ENCODE results near the gene SEC31A.

SEC31A gene

DNA sequence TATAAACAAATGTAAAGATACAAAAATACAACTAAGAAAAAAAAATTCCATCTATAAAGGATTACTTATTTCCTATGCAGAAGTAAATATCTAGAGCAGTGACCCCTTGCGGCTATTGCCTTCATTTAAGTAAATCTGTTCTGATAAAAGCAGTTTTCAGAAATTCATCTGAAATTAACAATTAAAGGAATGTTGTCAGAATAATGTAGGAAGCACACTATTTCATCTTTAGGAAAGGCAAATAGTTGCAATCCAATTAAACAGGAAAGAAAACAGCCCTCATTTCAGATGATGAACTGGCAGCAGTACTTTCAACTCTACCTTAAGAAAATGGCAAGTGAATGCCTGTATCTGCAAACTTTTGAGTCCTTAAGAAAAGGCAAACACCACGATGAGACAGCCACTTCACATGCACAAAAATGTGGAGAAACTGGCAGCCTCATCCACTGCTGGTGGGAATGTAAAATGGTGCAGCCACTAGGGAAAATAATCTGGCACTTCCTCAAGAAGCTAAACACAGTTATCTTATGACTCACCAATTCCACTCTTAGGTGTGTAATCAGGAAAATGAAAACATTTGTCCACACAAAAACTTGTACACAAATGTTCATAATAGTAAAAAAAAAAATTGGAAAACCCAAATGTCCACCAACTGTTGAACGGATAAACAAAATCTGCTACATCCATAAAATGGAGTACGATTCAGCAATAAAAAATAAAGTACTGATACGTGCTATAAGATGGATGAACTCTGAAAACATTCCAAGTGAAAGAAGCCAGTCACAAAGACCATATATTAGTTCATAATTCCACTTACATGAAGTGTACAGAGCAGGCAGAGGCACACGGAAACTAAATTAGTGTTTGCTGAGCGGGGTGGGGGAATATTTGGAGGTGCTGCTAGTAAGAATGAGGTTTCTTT, 7.6 kb upstream of the SEC31A start:
- H3K4me3 ChIP-seq (replicated peaks; ENCODE audit: insufficient read depth, low read length), result peak overlapping the region; percentile 68

GRCh38 chr4:82896755-82897154, 5.8 kb upstream of the SEC31A start:
- H3K4me3 ChIP-seq (replicated peaks; ENCODE audit: insufficient read depth, low read length), result no peak overlapping the region
- no peak for DNase-seq (ENCODE audit: low read depth in 1 of 2, low spot score in 1 of 2)
- H3K27ac ChIP-seq (replicated peaks), result no peak overlapping the region
- H3K27me3 ChIP-seq (ENCODE audit: insufficient read depth, poor library complexity, severe bottlenecking), result no peaks in the 10 kb centered on the region
- no peak for TF ChIP-seq CTCF (IDR thresholded peaks at IDR 0.05; ENCODE audit: insufficient read depth, low read length)
- no peak for TF ChIP-seq POLR2AphosphoS5 (IDR thresholded peaks at IDR 0.05; ENCODE audit: low read depth)
- no peak for TF ChIP-seq GABPA (IDR thresholded peaks at IDR 0.05; ENCODE audit: low read depth)
- TF ChIP-seq REST (IDR thresholded peaks at IDR 0.05; ENCODE audit: insufficient replicate concordance, low read depth), result no peak
- TF ChIP-seq SPI1 (IDR thresholded peaks at IDR 0.05; ENCODE audit: borderline replicate concordance, low read depth), result no peak

More for the DNA sequence above, 7.6 kb upstream of the SEC31A start:
- TF ChIP-seq GABPA (IDR thresholded peaks at IDR 0.05; ENCODE audit: low read depth), result no peak
- TF ChIP-seq SPI1 (IDR thresholded peaks at IDR 0.05; ENCODE audit: borderline replicate concordance, low read depth), result peak; percentile 65; the same call in 1 of the 2 replicates
- no peak for TF ChIP-seq REST (IDR thresholded peaks at IDR 0.05; ENCODE audit: insufficient replicate concordance, low read depth)
- no peak for TF ChIP-seq POLR2AphosphoS5 (IDR thresholded peaks at IDR 0.05; ENCODE audit: low read depth)
- TF ChIP-seq CTCF (IDR thresholded peaks at IDR 0.05; ENCODE audit: insufficient read depth, low read length), result peak; percentile 24
- Histone ChIP-seq H3K27ac (replicated peaks) (peak overlapping the region; percentile 91), H3K27me3 (ENCODE audit: insufficient read depth, poor library complexity, severe bottlenecking) (no peaks in the 10 kb centered on the region)
- peak in 1 of 2 experiments; percentile 61 for DNase-seq (ENCODE audit: low read depth in 1 of 2, low spot score in 1 of 2)

DNA sequence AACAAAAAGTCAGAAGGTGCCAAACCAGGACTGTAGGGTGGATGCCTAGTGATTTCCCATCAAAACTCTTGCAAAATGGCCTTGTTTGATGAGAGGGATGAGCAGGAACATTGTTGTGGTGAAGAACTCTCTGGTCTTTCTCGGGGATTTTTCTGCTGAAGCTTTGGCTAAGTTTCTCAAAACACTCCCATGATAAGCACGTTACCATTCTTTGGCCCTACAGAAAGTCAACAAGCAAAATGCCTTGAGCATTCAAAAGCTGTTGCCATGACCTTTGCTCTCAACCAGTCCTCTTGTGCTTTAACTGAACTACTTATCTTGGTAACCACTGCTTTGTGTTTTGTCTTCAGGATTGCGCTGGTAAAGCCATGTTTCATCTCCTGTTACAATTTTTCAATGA, 3.0 kb upstream of the SEC31A start:
- no peak overlapping the region for H3K27ac ChIP-seq (replicated peaks)
- H3K4me3 ChIP-seq (replicated peaks; ENCODE audit: insufficient read depth, low read length), result no peak overlapping the region
- no peak for TF ChIP-seq GABPA (IDR thresholded peaks at IDR 0.05; ENCODE audit: low read depth)
- no peak for TF ChIP-seq SPI1 (IDR thresholded peaks at IDR 0.05; ENCODE audit: borderline replicate concordance, low read depth)
- TF ChIP-seq REST (IDR thresholded peaks at IDR 0.05; ENCODE audit: insufficient replicate concordance, low read depth), result no peak
- no peak for TF ChIP-seq CTCF (IDR thresholded peaks at IDR 0.05; ENCODE audit: insufficient read depth, low read length)
- TF ChIP-seq POLR2AphosphoS5 (IDR thresholded peaks at IDR 0.05; ENCODE audit: low read depth), result no peak
- no peak for DNase-seq (ENCODE audit: low read depth in 1 of 2, low spot score in 1 of 2)
- no peaks in the 10 kb centered on the region for H3K27me3 ChIP-seq (ENCODE audit: insufficient read depth, poor library complexity, severe bottlenecking)

Data from HL-60 (cell line).